Type B pancreatic cell (in vitro differentiated cells): Measurements from ENCODE around the gene SMYD1. TPM values are rescaled to one million over a fixed set of nuclear protein-coding genes. Genes with fewer than 3 reads are reported as not detected.

Experiments
- DNase-seq: peaks from one replicate; pipeline ENCODE4 v3.0.0; 2021; ENCODE audit warnings: mixed read lengths; ENCODE audit not compliant: unreplicated experiment; ENCODE audit errors: extremely low spot score
- H3K27ac Mint-ChIP-seq: 2 replicates; pipeline ENCODE4 v1.8.0; 2021; ENCODE audit warnings: mild to moderate bottlenecking, mixed read lengths
- H3K27me3 Mint-ChIP-seq: 2 replicates; pipeline ENCODE4 v1.8.0; 2021; ENCODE audit warnings: mixed read lengths
- H3K36me3 Mint-ChIP-seq: 2 replicates; pipeline ENCODE4 v1.8.0; 2021; ENCODE audit warnings: mixed read lengths
- H3K4me1 Mint-ChIP-seq: one replicate; pipeline ENCODE4 v1.8.0; 2021; ENCODE audit warnings: mixed read lengths; ENCODE audit not compliant: unreplicated experiment
- H3K4me3 Mint-ChIP-seq: 2 replicates; pipeline ENCODE4 v1.8.0; 2021; ENCODE audit warnings: mild to moderate bottlenecking, mixed read lengths
- H3K9me3 Mint-ChIP-seq: 2 replicates; pipeline ENCODE4 v1.8.0; 2021; ENCODE audit warnings: mixed read lengths
- total RNA-seq: library from RNA; stranded (reverse); gene quantifications from 2 replicates; pipeline ENCODE4 v1.2.1, GENCODE V29; 2021; ENCODE audit warnings: low replicate concordance
- TF ChIP-seq, protein P1 (sequence below): fragments of 200-600 bp; sonication (generic); conservative IDR thresholded peaks from 2 replicates; pipeline ENCODE4 v1.5.0; 2021; ENCODE audit warnings: antibody characterized with exemption, mild to moderate bottlenecking

The SMYD1 gene
- total RNA-seq, 1 donor from 2014 or later = 0.87 TPM

DNA sequence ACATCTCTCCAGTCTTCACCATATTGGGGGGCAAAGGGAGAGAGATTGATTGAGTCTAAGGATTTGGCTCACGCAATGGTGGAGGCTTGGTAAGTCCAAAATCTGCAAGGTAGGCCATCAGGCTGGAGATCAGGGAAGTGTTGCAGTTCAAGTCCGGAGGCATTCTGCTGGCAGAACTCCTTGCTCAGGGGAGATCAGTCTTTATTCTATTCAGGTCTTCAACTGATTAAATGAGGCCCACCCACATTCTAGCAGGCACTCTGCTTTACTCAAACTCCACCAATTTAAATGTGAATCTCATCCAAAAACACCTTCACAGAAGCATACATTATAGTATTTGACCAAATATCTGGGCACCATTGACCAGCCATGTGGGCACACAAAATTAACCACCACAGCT is 21.4 kb downstream of the SMYD1 start:
- Mint-ChIP-seq H3K36me3 (no peaks in the 10 kb centered on the region), H3K4me3 (no peak overlapping the region), H3K27ac (no peak overlapping the region), H3K9me3 (no peaks in the 10 kb centered on the region), H3K27me3 (no peaks in the 10 kb centered on the region), H3K4me1 (peaks cover 9% of the 10 kb centered on the region)
- no peak for DNase-seq
- TF ChIP-seq, protein P1, sequence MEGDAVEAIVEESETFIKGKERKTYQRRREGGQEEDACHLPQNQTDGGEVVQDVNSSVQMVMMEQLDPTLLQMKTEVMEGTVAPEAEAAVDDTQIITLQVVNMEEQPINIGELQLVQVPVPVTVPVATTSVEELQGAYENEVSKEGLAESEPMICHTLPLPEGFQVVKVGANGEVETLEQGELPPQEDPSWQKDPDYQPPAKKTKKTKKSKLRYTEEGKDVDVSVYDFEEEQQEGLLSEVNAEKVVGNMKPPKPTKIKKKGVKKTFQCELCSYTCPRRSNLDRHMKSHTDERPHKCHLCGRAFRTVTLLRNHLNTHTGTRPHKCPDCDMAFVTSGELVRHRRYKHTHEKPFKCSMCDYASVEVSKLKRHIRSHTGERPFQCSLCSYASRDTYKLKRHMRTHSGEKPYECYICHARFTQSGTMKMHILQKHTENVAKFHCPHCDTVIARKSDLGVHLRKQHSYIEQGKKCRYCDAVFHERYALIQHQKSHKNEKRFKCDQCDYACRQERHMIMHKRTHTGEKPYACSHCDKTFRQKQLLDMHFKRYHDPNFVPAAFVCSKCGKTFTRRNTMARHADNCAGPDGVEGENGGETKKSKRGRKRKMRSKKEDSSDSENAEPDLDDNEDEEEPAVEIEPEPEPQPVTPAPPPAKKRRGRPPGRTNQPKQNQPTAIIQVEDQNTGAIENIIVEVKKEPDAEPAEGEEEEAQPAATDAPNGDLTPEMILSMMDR = no peak

DNA sequence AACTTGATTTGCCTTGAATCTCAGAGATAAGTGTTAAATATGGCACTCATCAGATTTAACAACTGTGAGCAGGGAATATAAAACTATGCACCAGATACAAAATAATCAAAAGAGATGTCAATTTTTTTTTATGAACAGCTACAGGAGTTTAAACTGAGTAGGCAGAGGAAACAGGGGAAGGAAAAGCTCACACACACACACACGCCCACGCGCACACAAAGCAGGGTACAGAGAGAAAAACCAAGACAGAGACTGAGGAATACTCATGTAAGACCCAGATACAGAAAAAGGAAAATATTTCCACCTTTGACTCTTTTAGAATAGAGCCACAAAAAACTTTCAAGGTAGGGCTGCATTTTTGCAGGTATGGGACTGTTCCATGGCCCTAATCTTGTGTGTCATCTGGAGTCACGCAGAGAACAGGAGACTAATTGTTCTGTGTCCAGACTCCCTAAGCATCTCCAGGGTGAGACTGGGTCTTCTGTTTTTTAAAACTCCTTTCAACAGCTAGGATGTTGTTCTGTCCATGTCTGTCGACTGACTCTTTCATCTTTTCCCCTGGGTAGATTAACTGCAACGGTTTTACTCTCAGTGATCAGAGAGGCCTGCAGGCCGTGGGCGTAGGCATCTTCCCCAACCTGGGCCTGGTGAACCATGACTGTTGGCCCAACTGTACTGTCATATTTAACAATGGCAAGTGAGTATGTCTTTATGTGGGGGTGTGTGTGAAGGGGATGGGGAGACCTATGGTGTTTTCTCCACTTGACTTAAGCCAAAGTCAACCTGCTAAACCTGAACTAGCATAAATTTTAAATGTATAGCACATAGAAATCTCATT is 23.0 kb downstream of the SMYD1 start:
- Mint-ChIP-seq H3K9me3 (no peaks in the 10 kb centered on the region), H3K27me3 (peaks cover 3% of the 10 kb centered on the region), H3K27ac (no peak overlapping the region), H3K36me3 (no peaks in the 10 kb centered on the region), H3K4me1 (peaks cover 9% of the 10 kb centered on the region), H3K4me3 (no peak overlapping the region)
- no peak for DNase-seq
- TF ChIP-seq, protein P1 = no peak

DNA sequence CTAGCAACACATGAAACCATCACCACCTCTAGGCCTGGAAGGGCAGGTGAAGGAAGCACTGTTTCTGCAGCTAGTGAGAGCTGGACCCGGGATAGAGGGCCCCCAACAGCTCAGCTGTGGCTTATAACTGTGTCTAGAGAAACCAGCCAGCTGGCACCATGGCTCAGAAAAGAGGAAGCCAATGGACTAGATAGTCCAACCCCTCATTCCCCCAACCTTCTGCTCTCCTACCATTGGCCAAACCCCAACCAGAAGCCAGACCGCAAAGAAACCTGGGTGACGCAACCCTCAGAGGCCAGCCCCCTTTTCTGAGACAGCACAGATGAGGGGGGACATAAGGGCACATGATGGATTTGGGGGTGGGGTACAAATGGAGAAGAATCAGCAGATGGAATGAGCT is 24.3 kb downstream of the SMYD1 start:
- no peak for DNase-seq
- Mint-ChIP-seq H3K27me3 (peaks cover 3% of the 10 kb centered on the region), H3K36me3 (no peaks in the 10 kb centered on the region), H3K4me3 (no peak overlapping the region), H3K9me3 (no peaks in the 10 kb centered on the region), H3K27ac (no peak overlapping the region), H3K4me1 (peaks cover 9% of the 10 kb centered on the region)
- TF ChIP-seq, protein P1 = no peak

DNA sequence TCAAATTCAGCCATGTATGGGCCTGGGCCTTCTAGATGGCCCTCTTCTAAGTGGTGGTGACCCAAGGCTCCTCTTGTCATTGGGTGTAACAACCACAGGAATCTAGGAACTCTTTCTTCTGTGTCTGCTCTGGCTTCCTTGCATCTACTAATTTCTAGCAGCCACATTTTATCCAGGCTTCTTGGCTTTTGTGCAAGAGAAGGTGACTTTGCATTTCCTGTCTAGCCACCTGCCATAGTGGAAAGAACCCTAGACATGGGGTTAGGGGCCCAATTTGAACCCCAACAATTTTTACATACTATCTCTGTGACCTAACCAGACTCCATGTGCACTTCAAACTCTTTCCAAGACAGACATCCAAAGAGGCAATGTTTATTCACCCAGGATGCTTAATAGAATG is 25.1 kb downstream of the SMYD1 start:
- no peaks in the 10 kb centered on the region for H3K9me3 Mint-ChIP-seq

DNA sequence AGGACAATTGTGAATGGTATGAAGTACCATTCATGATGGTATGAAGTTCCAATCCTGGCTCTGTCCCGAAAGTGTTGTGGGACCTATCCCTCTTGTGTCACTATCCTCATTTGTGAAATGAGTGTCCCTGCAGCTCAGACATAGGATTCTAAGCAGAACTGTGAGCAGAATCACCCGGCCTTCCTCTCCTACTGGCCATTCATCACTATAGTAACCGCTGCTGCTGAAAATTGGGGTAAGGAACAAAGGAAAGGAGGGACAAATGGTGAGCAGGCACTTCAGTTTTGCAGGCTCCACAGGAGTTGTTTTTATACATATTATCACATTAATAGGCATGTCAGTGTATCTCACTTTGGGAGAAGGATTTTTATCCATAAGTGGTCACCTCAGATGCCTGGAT is 27.4 kb downstream of the SMYD1 start:
- Mint-ChIP-seq H3K27ac (no peak overlapping the region), H3K36me3 (no peaks in the 10 kb centered on the region), H3K27me3 (peaks cover 8% of the 10 kb centered on the region)

More for the DNA sequence above, 25.1 kb downstream of the SMYD1 start:
- peaks cover 6% of the 10 kb centered on the region for H3K27me3 Mint-ChIP-seq
- H3K27ac Mint-ChIP-seq = no peak overlapping the region
- peaks cover 9% of the 10 kb centered on the region for H3K4me1 Mint-ChIP-seq
- DNase-seq = no peak
- no peaks in the 10 kb centered on the region for H3K36me3 Mint-ChIP-seq
- no peak overlapping the region for H3K4me3 Mint-ChIP-seq
- TF ChIP-seq, protein P1 = no peak

More for the DNA sequence above, 27.4 kb downstream of the SMYD1 start:
- TF ChIP-seq, protein P1 = no peak
- H3K4me3 Mint-ChIP-seq = no peak overlapping the region
- H3K4me1 Mint-ChIP-seq = peaks cover 9% of the 10 kb centered on the region
- H3K9me3 Mint-ChIP-seq = no peaks in the 10 kb centered on the region
- no peak for DNase-seq
